ENCODE data around the gene CYP3A4.

DNA sequence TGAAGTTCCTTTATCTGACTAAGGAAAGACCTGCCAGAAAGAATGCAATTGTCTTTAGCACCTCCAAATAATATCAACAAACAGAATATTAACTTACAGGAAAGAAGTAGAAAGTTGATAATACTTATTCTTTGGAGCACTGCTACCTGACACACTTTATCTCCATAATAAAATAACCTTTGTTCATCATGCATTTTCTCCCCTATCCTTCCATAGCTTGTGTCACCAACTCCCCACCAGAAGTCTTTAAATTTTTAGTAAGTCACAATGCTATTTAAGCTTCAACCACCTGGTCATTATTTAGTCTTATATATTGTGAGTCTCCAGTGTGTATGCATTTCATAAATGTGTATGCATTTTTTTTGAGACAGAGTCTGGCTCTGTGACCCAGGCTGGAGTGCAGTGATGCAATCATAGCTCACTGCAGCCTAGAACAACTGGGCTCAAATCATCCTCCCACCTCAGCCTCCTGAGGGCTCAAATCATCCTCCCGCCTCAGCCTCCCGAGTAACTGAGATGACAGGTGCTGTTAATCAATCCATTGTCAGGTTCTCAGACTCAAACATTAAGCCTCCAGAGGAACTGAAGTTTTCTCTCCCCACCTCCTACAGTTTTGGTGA is 36.5 kb upstream of the CYP3A4 start:
- TF ChIP-seq, protein P1, sequence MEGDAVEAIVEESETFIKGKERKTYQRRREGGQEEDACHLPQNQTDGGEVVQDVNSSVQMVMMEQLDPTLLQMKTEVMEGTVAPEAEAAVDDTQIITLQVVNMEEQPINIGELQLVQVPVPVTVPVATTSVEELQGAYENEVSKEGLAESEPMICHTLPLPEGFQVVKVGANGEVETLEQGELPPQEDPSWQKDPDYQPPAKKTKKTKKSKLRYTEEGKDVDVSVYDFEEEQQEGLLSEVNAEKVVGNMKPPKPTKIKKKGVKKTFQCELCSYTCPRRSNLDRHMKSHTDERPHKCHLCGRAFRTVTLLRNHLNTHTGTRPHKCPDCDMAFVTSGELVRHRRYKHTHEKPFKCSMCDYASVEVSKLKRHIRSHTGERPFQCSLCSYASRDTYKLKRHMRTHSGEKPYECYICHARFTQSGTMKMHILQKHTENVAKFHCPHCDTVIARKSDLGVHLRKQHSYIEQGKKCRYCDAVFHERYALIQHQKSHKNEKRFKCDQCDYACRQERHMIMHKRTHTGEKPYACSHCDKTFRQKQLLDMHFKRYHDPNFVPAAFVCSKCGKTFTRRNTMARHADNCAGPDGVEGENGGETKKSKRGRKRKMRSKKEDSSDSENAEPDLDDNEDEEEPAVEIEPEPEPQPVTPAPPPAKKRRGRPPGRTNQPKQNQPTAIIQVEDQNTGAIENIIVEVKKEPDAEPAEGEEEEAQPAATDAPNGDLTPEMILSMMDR (conservative IDR thresholded peaks at IDR 0.05): no peak
- no peak for TF ChIP-seq ZFX (IDR thresholded peaks at IDR 0.05)
